Ascending aorta (tissue), 2 donors: ENCODE results near the gene HS3ST5. TPM values are rescaled to one million over a fixed set of nuclear protein-coding genes. Genes with fewer than 3 reads are reported as not detected.

ENCODE experiments used
- DNase-seq, 2 donors: peaks; one replicate each; pipeline ENCODE4 v3.0.0-alpha.2; 2019; ENCODE audit warnings: low spot score in 2 of 2
- H3K27ac ChIP-seq, 2 donors: fragments of 200-600 bp; sonication (generic); one replicate each; pipeline ENCODE4 v1.5.1; 2016 to 2017; ENCODE audit warnings: mild to moderate bottlenecking in 1 of 2
- H3K27me3 ChIP-seq: fragments of 200-600 bp; sonication (generic); one replicate; pipeline ENCODE4 v1.5.1; 2017
- H3K36me3 ChIP-seq, 2 donors: fragments of 200-600 bp; sonication (generic); one replicate each; pipeline ENCODE4 v1.5.1; 2016
- H3K4me1 ChIP-seq, 2 donors: fragments of 200-600 bp; sonication (generic); one replicate each; pipeline ENCODE4 v1.5.1; 2016 to 2017; ENCODE audit warnings: mild to moderate bottlenecking in 1 of 2
- H3K4me3 ChIP-seq, 2 donors: fragments of 200-600 bp; sonication (generic); one replicate each; pipeline ENCODE4 v1.5.1; 2016 to 2017; ENCODE audit warnings: mild to moderate bottlenecking in 1 of 2
- H3K9me3 ChIP-seq, 2 donors: fragments of 200-600 bp; sonication (generic); one replicate each; pipeline ENCODE4 v1.5.1; 2016
- CTCF ChIP-seq, 3 experiments: fragments of 200-600 bp in 2 of 3; fragments of 450-650 bp in 1 of 3; sonication (generic) in 2 of 3; IDR thresholded peaks; one replicate each; pipeline ENCODE4 v1.5.1; 2016 to 2019; ENCODE audit warnings: antibody characterized with exemption in 3 of 3, mild to moderate bottlenecking in 1 of 3, moderate library complexity in 1 of 3
- intact Hi-C: fragments of 100-400 bp; cut with DNase I; formaldehyde crosslinking; loops from one replicate; pipeline ENCODE4 v1.15.1; 2023
- total RNA-seq: library from RNA; depleted of rRNA; stranded (reverse); fragments of >200 nt; gene quantifications from one replicate; pipeline ENCODE4 v1.1.0, GENCODE V29; 2016

The HS3ST5 gene
- total RNA-seq, 1 donor from 2014 or later, result not detected

DNA sequence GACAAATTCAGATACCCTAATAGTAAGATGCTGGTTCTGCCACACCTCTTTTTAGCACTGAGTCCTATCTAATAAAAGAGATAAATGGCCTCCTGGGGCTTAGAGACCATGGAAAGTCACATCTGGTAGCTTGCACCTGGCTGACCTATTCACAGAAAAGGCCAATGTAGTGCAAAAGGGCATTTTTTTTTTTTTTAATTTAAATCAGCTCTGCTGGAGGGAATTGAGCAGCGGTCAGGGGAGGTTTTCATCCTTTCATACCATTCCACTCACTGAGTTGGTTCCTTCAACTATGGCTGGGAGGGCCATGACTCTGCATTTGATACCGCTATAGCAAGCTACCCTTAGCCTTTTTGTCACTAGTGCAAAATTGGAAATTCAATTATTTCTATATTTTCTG lies 20.1 kb upstream of the HS3ST5 start:
- no peak for TF ChIP-seq CTCF (IDR thresholded peaks at IDR 0.05)
- no peak overlapping the region for H3K27ac ChIP-seq
- no peaks in the 10 kb centered on the region for H3K27me3 ChIP-seq
- DNase-seq, result no peak
- H3K9me3 ChIP-seq, result no peaks in the 10 kb centered on the region
- no peaks in the 10 kb centered on the region for H3K4me1 ChIP-seq
- H3K4me3 ChIP-seq, result no peak overlapping the region
- no peaks in the 10 kb centered on the region for H3K36me3 ChIP-seq
- intact Hi-C loops, result no loop called here

- Histone ChIP-seq H3K36me3 (no peaks in the 10 kb centered on the region), H3K9me3 (no peaks in the 10 kb centered on the region)
These were observed 19.6 kb upstream of the HS3ST5 start for GRCh38 chr6:114362396-114362795.

DNA sequence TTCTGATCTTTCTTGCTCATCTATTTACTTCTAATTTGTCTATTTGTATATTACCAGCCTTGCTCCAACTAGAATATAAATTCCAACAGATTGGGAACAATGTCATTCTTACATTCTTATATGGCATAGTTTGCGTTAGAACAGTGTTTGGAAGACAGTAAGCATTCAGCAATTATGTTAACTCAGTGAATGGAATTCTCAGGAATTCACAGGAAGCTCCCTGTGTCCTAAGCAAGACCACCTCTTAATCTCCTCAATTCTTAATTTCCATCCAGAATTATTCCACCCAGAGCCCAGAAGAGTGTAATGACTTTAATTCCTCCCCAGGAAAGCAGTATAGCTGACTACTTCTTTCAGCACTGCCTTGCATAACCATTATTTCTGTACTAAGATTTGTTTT lies 18.2 kb upstream of the HS3ST5 start:
- intact Hi-C loops, result no loop called here
- H3K36me3 ChIP-seq, result no peaks in the 10 kb centered on the region
- DNase-seq, result no peak

More at GRCh38 chr6:114362396-114362795, 19.6 kb upstream of the HS3ST5 start:
- DNase-seq, result no peak
- no peak overlapping the region for H3K4me3 ChIP-seq
- H3K4me1 ChIP-seq, result no peaks in the 10 kb centered on the region
- TF ChIP-seq CTCF (IDR thresholded peaks at IDR 0.05), result no peak
- H3K27me3 ChIP-seq, result no peaks in the 10 kb centered on the region
- intact Hi-C loops, result no loop called here
- no peak overlapping the region for H3K27ac ChIP-seq

DNA sequence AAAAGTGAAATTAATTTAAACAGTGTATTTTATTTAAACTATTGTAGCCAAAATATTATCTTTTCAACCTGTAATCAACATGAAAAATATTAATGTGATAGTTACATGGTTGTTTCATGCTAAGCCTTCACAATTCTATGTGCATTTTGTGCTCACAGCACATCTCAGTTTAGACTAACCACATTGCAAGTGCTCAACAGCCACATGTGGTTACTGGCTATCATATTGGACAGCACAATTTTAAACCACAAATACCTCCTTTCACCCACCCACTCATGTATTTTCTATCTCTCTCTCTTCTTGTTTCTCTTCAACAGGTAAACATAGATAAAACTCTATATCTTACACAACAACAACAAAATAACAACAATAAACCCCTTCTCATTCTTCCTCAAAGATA lies 12.5 kb upstream of the HS3ST5 start:
- Histone ChIP-seq H3K9me3 (no peaks in the 10 kb centered on the region), H3K4me1 (no peaks in the 10 kb centered on the region), H3K27ac (no peak overlapping the region), H3K36me3 (no peaks in the 10 kb centered on the region), H3K27me3 (no peaks in the 10 kb centered on the region), H3K4me3 (no peak overlapping the region)
- intact Hi-C loops, result no loop called here
- no peak for TF ChIP-seq CTCF (IDR thresholded peaks at IDR 0.05)
- no peak for DNase-seq

More for the DNA sequence above, 18.2 kb upstream of the HS3ST5 start:
- no peak for TF ChIP-seq CTCF (IDR thresholded peaks at IDR 0.05)
- H3K27ac ChIP-seq, result no peak overlapping the region
- H3K9me3 ChIP-seq, result no peaks in the 10 kb centered on the region
- no peaks in the 10 kb centered on the region for H3K27me3 ChIP-seq
- no peak overlapping the region for H3K4me3 ChIP-seq
- no peaks in the 10 kb centered on the region for H3K4me1 ChIP-seq

GRCh38 chr6:114354482-114354881 lies 11.7 kb upstream of the HS3ST5 start:
- no peak for TF ChIP-seq CTCF (IDR thresholded peaks at IDR 0.05)
- no peaks in the 10 kb centered on the region for H3K36me3 ChIP-seq
- H3K27ac ChIP-seq, result no peak overlapping the region
- intact Hi-C loops, result no loop called here
- DNase-seq, result no peak
- H3K4me3 ChIP-seq, result no peak overlapping the region
- H3K4me1 ChIP-seq, result no peaks in the 10 kb centered on the region
- no peaks in the 10 kb centered on the region for H3K27me3 ChIP-seq
- no peaks in the 10 kb centered on the region for H3K9me3 ChIP-seq

- H3K27me3 ChIP-seq, result peaks cover 5% of the 10 kb centered on the region
- DNase-seq, result no peak
- TF ChIP-seq CTCF (IDR thresholded peaks at IDR 0.05), result no peak
- intact Hi-C loops, result no loop called here
- H3K9me3 ChIP-seq, result no peaks in the 10 kb centered on the region
- H3K4me3 ChIP-seq, result no peak overlapping the region
- peaks cover 2 to 4% of the 10 kb centered on the region in 2 donors for H3K4me1 ChIP-seq
- H3K27ac ChIP-seq, result no peak overlapping the region
- H3K36me3 ChIP-seq, result no peaks in the 10 kb centered on the region
These were observed 3.6 kb upstream of the HS3ST5 start for GRCh38 chr6:114346451-114346850.
